Loucy (cell line): ENCODE results near the gene HSPA6.
"Not testable (repeated sequence)": the region's sequence is repeated elsewhere in the genome, so short reads cannot be mapped to it uniquely, and the experiment has no call there.

ENCODE experiments used
- EZH2phosphoT487 ChIP-seq: fragments of 200-600 bp; IDR thresholded peaks from 2 replicates; pipeline ENCODE4 v1.6.1; 2018; ENCODE audit warnings: antibody characterized with exemption, mild to moderate bottlenecking, moderate library complexity, borderline replicate concordance
- TF ChIP-seq, protein P1 (sequence below): fragments of 200-600 bp; sonication (generic); conservative IDR thresholded peaks from 2 replicates; pipeline ENCODE4 v1.5.1; 2014; ENCODE audit warnings: mild to moderate bottlenecking, antibody characterized with exemption, low read length

DNA sequence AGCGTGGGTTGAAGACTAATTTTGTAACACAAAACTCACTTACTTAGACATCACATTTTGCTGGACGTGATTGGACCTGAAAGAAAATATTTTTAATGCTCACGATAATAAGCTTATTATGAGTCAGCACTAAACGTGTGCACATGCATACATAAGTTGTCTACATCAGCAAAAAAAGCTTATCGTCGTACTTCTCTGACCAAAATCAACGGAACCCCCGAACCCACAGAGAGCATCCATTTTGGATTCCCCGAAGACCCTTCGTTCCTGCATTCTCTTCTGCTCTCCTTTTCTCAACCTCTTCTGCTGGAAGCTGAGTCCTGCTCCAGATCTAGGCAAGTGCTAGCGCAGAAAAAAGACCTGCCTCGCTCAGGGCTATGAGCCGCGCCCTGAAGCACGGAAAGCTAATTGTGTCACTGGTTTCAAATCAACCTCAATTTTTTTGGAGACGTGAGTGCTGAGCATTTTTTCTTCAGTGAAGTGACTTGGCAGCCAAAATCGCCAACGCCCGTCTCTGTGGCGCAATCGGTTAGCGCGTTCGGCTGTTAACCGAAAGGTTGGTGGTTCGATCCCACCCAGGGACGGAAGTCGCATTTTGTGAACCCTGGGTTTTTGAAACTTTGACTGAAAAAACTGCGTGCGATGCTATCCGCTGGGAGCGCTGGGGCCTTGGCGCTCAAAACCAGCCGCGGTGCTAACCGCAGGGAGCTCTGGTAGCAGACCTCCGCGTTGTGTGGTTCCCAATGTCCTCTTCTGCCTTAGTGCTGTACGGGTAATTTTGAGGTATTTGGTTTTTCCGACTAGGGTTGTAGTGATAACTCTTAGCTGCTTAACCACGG lies 15.6 kb downstream of the HSPA6 start:
- TF ChIP-seq, protein P1, sequence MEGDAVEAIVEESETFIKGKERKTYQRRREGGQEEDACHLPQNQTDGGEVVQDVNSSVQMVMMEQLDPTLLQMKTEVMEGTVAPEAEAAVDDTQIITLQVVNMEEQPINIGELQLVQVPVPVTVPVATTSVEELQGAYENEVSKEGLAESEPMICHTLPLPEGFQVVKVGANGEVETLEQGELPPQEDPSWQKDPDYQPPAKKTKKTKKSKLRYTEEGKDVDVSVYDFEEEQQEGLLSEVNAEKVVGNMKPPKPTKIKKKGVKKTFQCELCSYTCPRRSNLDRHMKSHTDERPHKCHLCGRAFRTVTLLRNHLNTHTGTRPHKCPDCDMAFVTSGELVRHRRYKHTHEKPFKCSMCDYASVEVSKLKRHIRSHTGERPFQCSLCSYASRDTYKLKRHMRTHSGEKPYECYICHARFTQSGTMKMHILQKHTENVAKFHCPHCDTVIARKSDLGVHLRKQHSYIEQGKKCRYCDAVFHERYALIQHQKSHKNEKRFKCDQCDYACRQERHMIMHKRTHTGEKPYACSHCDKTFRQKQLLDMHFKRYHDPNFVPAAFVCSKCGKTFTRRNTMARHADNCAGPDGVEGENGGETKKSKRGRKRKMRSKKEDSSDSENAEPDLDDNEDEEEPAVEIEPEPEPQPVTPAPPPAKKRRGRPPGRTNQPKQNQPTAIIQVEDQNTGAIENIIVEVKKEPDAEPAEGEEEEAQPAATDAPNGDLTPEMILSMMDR = not testable (repeated sequence)
- not testable (repeated sequence) for TF ChIP-seq EZH2phosphoT487
